ENCODE measurements around the gene TGIF1.
"Not testable (repeated sequence)": the region's sequence is repeated elsewhere in the genome, so short reads cannot be mapped to it uniquely, and the experiment has no call there.

Gene TGIF1

DNA sequence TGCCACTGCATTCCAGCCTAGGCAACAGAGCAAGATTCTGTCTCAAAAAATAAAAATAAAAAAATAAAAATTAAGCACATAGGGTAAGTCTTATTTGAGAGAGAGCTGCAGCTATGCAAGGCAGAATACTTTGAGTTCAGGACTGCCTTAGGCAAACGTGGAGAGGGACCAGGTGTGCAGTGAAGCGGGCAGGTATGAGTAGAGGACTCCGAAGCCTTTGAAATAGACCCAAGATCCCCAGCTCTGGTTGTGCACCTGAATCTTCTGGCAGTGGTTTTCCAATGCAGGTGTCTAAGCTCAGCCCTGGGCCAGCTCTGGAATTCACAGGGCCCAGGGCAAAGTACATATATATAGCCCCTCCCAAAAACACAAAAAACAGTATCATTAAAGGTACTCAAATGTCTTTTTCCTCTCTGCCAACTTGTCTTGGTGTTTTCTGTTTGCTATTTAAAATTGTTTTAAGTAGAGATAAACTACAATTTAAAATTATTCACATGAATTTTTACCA is 21.2 kb downstream of the TGIF1 start:
- H3K4me3 ChIP-seq (ENCODE audit: low read depth, low read length), result no peak overlapping the region
- DNase-seq (ENCODE audit: low read depth, low spot score), result no peak
- POLR2A ChIA-PET, result no interaction called here
- CTCF ChIA-PET, result interaction anchor here (0.7 to 1.5 kb wide), 2 partner anchors 16 to 123 kb away, joined by 3 to 4 read pairs; no protein-coding TSS in a partner anchor
- TF ChIP-seq CTCF (IDR thresholded peaks at IDR 0.05; ENCODE audit: insufficient read depth, low read length, missing control alignments), result no peak

DNA sequence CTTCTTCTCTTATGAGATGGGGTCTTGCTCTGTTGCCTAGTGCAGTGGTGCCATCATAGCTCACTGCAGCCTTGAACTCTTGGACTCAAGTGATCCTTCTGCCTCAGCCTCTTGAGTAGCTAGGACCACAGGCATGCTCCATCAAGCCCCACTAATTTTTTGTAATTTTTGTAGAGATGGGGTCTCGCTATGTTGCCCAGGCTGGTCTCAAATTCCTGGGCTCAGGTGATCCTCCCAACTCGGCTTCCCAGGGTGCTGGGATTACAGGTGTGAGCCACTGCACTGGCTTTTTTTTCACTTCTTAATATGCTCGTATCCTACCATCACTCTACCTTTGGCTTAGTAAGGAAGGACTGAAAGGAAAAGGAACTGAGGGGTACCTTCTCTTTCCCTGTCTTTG is 22.1 kb downstream of the TGIF1 start:
- H3K4me3 ChIP-seq (ENCODE audit: low read depth, low read length); POLR2A ChIA-PET; DNase-seq (ENCODE audit: low read depth, low spot score); CTCF ChIA-PET: not testable (repeated sequence)

DNA sequence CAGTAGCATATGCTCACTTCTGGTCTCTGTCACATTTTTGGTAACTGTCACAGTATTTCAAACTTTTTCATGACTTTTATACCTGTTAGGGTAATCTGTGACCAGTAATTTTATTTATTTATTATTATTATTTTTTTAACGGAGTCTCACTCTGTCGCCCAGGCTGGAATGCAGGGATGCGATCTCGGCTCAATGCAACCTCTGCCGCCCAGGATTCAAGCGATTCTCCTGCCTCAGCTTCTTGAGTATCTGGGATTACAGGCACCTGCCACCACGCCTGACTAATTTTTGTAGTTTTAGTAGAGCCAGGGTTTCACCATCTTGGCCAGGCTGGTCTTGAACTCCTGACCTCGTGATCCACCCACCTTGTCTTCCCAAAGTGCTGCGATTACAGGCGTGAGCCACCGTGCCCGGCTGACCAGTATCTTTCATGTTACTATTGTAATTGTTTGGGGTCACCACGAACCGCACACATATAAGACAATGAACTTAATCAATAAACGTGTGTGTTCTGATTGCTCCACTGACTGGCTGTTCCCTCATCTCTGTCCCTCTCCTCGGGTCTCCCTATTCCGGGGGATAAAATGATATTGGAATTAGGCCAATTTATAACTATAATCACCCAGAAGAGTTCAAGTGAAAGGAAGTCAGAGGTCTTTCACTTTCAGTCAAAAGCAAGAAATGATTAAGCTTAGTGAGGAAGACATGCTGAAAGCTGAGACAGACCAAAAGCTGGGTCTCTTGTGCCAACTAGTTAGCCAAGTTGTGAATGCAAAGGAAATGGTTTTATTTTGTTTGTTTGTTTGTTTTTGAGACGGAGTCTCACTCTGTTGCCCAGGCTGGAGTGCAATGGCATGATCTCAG is 22.9 kb downstream of the TGIF1 start:
- POLR2A ChIA-PET, result no interaction called here
- H3K4me3 ChIP-seq (ENCODE audit: low read depth, low read length), result no peak overlapping the region
- DNase-seq (ENCODE audit: low read depth, low spot score), result no peak
- CTCF ChIA-PET, result interaction anchor here (1.2 kb wide), 1 partner anchor 9 kb away, joined by 5 read pairs; no protein-coding TSS in a partner anchor
- no peak for TF ChIP-seq CTCF (IDR thresholded peaks at IDR 0.05; ENCODE audit: insufficient read depth, low read length, missing control alignments)

- ChIA-PET CTCF (interaction anchor here (0.9 to 1.8 kb wide), 4 partner anchors 8 to 188 kb away, joined by 3 to 10 read pairs (median 4); no protein-coding TSS in a partner anchor), POLR2A (no interaction called here)
- DNase-seq (ENCODE audit: low read depth, low spot score), result no peak
- TF ChIP-seq CTCF (IDR thresholded peaks at IDR 0.05; ENCODE audit: insufficient read depth, low read length, missing control alignments), result no peak
- H3K4me3 ChIP-seq (ENCODE audit: low read depth, low read length), result no peak overlapping the region
Measured at GRCh38 chr18:3478262-3478978, 28.4 kb downstream of the TGIF1 start.

- ChIA-PET CTCF (interaction anchor here (0.5 kb wide), 1 partner anchor 27 kb away, joined by 3 read pairs; no protein-coding TSS in a partner anchor), POLR2A (no interaction called here)
- H3K4me3 ChIP-seq (ENCODE audit: low read depth, low read length), result no peak overlapping the region
- no peak for TF ChIP-seq CTCF (IDR thresholded peaks at IDR 0.05; ENCODE audit: insufficient read depth, low read length, missing control alignments)
- DNase-seq (ENCODE audit: low read depth, low spot score), result no peak
Measured at GRCh38 chr18:3479978-3480509, 30.1 kb downstream of the TGIF1 start.

GRCh38 chr18:3480827-3481573 is 31.0 kb downstream of the TGIF1 start:
- ChIA-PET CTCF (interaction anchor here (1.0 to 2.1 kb wide), 5 partner anchors 7 to 43 kb away, joined by 3 to 8 read pairs (median 3); no protein-coding TSS in a partner anchor), POLR2A (no interaction called here)
- no peak for TF ChIP-seq CTCF (IDR thresholded peaks at IDR 0.05; ENCODE audit: insufficient read depth, low read length, missing control alignments)
- DNase-seq (ENCODE audit: low read depth, low spot score), result no peak
- H3K4me3 ChIP-seq (ENCODE audit: low read depth, low read length), result no peak overlapping the region

Measured in AG04449 (cell line).